ENCODE data around the gene SUFU.

- TF ChIP-seq POLR2A (IDR thresholded peaks at IDR 0.05; ENCODE audit: low read depth, low read length) (no peak; the same call in 1 of the 2 replicates), POLR2AphosphoS5 (IDR thresholded peaks at IDR 0.05; ENCODE audit: low read depth, low read length) (no peak), TAF1 (IDR thresholded peaks at IDR 0.05; ENCODE audit: borderline replicate concordance, low read depth, low read length) (no peak)
These were observed 139.7 kb downstream of the SUFU start for GRCh38 chr10:102643336-102644065.
